ENCODE measurements around the gene SMIM1.
"Not testable (repeated sequence)": the region's sequence is repeated elsewhere in the genome, so short reads cannot be mapped to it uniquely, and the experiment has no call there.

Gene SMIM1

GRCh38 chr1:3796215-3797061, 23.9 kb downstream of the SMIM1 start, which contains the start of gene LRRC47:
Gene LRRC47 (minus strand): TSS chr1:3796498. CDS start chr1:3796476, 22 bp downstream.
- DNase-seq (ENCODE audit: low read depth) = peak; percentile 90

- DNase-seq (ENCODE audit: low read depth) = no peak
Observed at GRCh38 chr1:3799976-3800685, 27.6 kb downstream of the SMIM1 start.

- DNase-seq (ENCODE audit: low read depth) = not testable (repeated sequence)
Observed at GRCh38 chr1:3800795-3801194, 28.2 kb downstream of the SMIM1 start.

- no peak for DNase-seq (ENCODE audit: low read depth)
Observed at GRCh38 chr1:3803905-3804626, 31.5 kb downstream of the SMIM1 start.

GRCh38 chr1:3804627-3804944, 32.0 kb downstream of the SMIM1 start:
- DNase-seq (ENCODE audit: low read depth) = not testable (repeated sequence)

GRCh38 chr1:3805038-3805437, 32.5 kb downstream of the SMIM1 start:
- DNase-seq (ENCODE audit: low read depth) = no peak

- no peak for DNase-seq (ENCODE audit: low read depth)
Observed at GRCh38 chr1:3807769-3808168, 35.2 kb downstream of the SMIM1 start.

GRCh38 chr1:3809680-3810079, 37.1 kb downstream of the SMIM1 start:
- no peak for DNase-seq (ENCODE audit: low read depth)

GRCh38 chr1:3810149-3810761, 37.7 kb downstream of the SMIM1 start:
- not testable (repeated sequence) for DNase-seq (ENCODE audit: low read depth)

GRCh38 chr1:3811595-3811911, 39.0 kb downstream of the SMIM1 start:
- no peak for DNase-seq (ENCODE audit: low read depth)

GRCh38 chr1:3814065-3814464, 41.5 kb downstream of the SMIM1 start:
- DNase-seq (ENCODE audit: low read depth) = no peak

GRCh38 chr1:3814771-3815561, 42.4 kb downstream of the SMIM1 start:
- no peak for DNase-seq (ENCODE audit: low read depth)

GRCh38 chr1:3816331-3817137, 44.0 kb downstream of the SMIM1 start:
- DNase-seq (ENCODE audit: low read depth) = no peak

- no peak for DNase-seq (ENCODE audit: low read depth)
Observed at GRCh38 chr1:3817138-3817740, 44.7 kb downstream of the SMIM1 start.

GRCh38 chr1:3817821-3818597, 45.5 kb downstream of the SMIM1 start:
- DNase-seq (ENCODE audit: low read depth) = no peak

- DNase-seq (ENCODE audit: low read depth) = no peak
Observed at GRCh38 chr1:3819771-3820200, 47.2 kb downstream of the SMIM1 start.

- no peak for DNase-seq (ENCODE audit: low read depth)
Observed at GRCh38 chr1:3820316-3820715, 47.8 kb downstream of the SMIM1 start.

GRCh38 chr1:3821004-3821403, 48.5 kb downstream of the SMIM1 start:
- DNase-seq (ENCODE audit: low read depth) = no peak

GRCh38 chr1:3821447-3821846, 48.9 kb downstream of the SMIM1 start:
- DNase-seq (ENCODE audit: low read depth) = no peak

GRCh38 chr1:3821908-3822307, 49.4 kb downstream of the SMIM1 start:
- DNase-seq (ENCODE audit: low read depth) = no peak
